ENCODE results near the gene RHAG.
"Not testable (repeated sequence)": the region's sequence is repeated elsewhere in the genome, so short reads cannot be mapped to it uniquely, and the experiment has no call there.

RHAG gene

GRCh38 chr6:49666480-49666879 is 29.8 kb upstream of the RHAG start:
- ChIA-PET POLR2A (no interaction called here), CTCF (no interaction called here)
- DNase-seq (ENCODE audit: extremely low spot score) = no peak
- TF ChIP-seq FOXA1 (IDR thresholded peaks at IDR 0.05) = no peak
- no peak for TF ChIP-seq ZNF384 (IDR thresholded peaks at IDR 0.05)
- TF ChIP-seq SUZ12 (IDR thresholded peaks at IDR 0.05) = no peak
- no peak for TF ChIP-seq ARNT (IDR thresholded peaks at IDR 0.05)
- TF ChIP-seq SP1 (IDR thresholded peaks at IDR 0.05) = no peak
- TF ChIP-seq FOXM1 (IDR thresholded peaks at IDR 0.05; ENCODE audit: borderline replicate concordance) = no peak
- no peak for TF ChIP-seq CTBP1 (IDR thresholded peaks at IDR 0.05; ENCODE audit: borderline replicate concordance)
- TF ChIP-seq, protein P1, sequence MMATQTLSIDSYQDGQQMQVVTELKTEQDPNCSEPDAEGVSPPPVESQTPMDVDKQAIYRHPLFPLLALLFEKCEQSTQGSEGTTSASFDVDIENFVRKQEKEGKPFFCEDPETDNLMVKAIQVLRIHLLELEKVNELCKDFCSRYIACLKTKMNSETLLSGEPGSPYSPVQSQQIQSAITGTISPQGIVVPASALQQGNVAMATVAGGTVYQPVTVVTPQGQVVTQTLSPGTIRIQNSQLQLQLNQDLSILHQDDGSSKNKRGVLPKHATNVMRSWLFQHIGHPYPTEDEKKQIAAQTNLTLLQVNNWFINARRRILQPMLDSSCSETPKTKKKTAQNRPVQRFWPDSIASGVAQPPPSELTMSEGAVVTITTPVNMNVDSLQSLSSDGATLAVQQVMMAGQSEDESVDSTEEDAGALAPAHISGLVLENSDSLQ (IDR thresholded peaks at IDR 0.05) = no peak
- no peak for TF ChIP-seq LEF1 (IDR thresholded peaks at IDR 0.05; ENCODE audit: borderline replicate concordance)
- TF ChIP-seq BHLHE40 (IDR thresholded peaks at IDR 0.05; ENCODE audit: borderline replicate concordance) = no peak
- no peak for TF ChIP-seq TARDBP (IDR thresholded peaks at IDR 0.05)
- TF ChIP-seq NFRKB (IDR thresholded peaks at IDR 0.05) = no peak
- no peak for TF ChIP-seq ELF4 (IDR thresholded peaks at IDR 0.05)
- TF ChIP-seq L3MBTL2 (conservative IDR thresholded peaks at IDR 0.05) = no peak
- no peak for TF ChIP-seq HDGF (IDR thresholded peaks at IDR 0.05; ENCODE audit: borderline replicate concordance)
- no peak for TF ChIP-seq FOXK2 (IDR thresholded peaks at IDR 0.05)

DNA sequence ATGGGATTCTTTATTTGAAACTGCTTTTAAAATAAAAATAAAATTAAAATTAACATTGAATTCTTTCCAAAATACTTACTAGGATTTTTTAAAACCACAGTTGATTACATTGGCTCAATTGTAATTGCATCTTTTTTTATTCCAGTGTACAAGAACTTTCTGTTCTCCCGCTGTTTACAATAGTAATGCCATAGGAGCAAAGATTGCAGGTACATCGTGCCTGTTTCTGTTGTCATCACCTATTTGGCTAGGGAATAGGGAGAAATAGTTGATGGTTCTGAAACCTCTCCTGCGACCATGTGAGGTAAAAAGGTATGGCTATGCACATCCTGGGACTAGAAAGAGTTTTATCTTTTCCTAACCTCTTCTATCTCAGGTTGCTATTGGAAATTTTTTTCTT is 28.2 kb upstream of the RHAG start:
- CTCF ChIA-PET = no interaction called here
- POLR2A ChIA-PET = no interaction called here
- DNase-seq (ENCODE audit: extremely low spot score) = no peak
- no peak for TF ChIP-seq TARDBP (IDR thresholded peaks at IDR 0.05)
- TF ChIP-seq FOXM1 (IDR thresholded peaks at IDR 0.05; ENCODE audit: borderline replicate concordance) = no peak
- TF ChIP-seq HDGF (IDR thresholded peaks at IDR 0.05; ENCODE audit: borderline replicate concordance) = no peak
- TF ChIP-seq, protein P1 (IDR thresholded peaks at IDR 0.05) = no peak
- TF ChIP-seq NFRKB (IDR thresholded peaks at IDR 0.05) = no peak
- no peak for TF ChIP-seq L3MBTL2 (conservative IDR thresholded peaks at IDR 0.05)
- TF ChIP-seq CTBP1 (IDR thresholded peaks at IDR 0.05; ENCODE audit: borderline replicate concordance) = no peak
- no peak for TF ChIP-seq FOXA1 (IDR thresholded peaks at IDR 0.05)
- TF ChIP-seq SUZ12 (IDR thresholded peaks at IDR 0.05) = no peak
- TF ChIP-seq FOXK2 (IDR thresholded peaks at IDR 0.05) = no peak

GRCh38 chr6:49664054-49664453 is 27.4 kb upstream of the RHAG start:
- POLR2A ChIA-PET; CTCF ChIA-PET; DNase-seq (ENCODE audit: extremely low spot score): not testable (repeated sequence)

GRCh38 chr6:49662892-49663261 is 26.2 kb upstream of the RHAG start:
- CTCF ChIA-PET = no interaction called here
- TF ChIP-seq, protein P1 (IDR thresholded peaks at IDR 0.05) = no peak
- TF ChIP-seq SUZ12 (IDR thresholded peaks at IDR 0.05) = no peak
- TF ChIP-seq HDGF (IDR thresholded peaks at IDR 0.05; ENCODE audit: borderline replicate concordance) = no peak
- TF ChIP-seq FOXM1 (IDR thresholded peaks at IDR 0.05; ENCODE audit: borderline replicate concordance) = no peak
- no peak for TF ChIP-seq ZNF384 (IDR thresholded peaks at IDR 0.05)
- POLR2A ChIA-PET = no interaction called here
- no peak for DNase-seq (ENCODE audit: extremely low spot score)

- ChIA-PET CTCF (no interaction called here), POLR2A (no interaction called here)
- TF ChIP-seq SP1 (IDR thresholded peaks at IDR 0.05) (no peak), L3MBTL2 (conservative IDR thresholded peaks at IDR 0.05) (no peak), SUZ12 (IDR thresholded peaks at IDR 0.05) (no peak), NFRKB (IDR thresholded peaks at IDR 0.05) (no peak), CTBP1 (IDR thresholded peaks at IDR 0.05; ENCODE audit: borderline replicate concordance) (no peak), HDGF (IDR thresholded peaks at IDR 0.05; ENCODE audit: borderline replicate concordance) (no peak), ZNF384 (IDR thresholded peaks at IDR 0.05) (no peak), BHLHE40 (IDR thresholded peaks at IDR 0.05; ENCODE audit: borderline replicate concordance) (no peak), LEF1 (IDR thresholded peaks at IDR 0.05; ENCODE audit: borderline replicate concordance) (no peak), FOXA1 (IDR thresholded peaks at IDR 0.05) (no peak)
- DNase-seq (ENCODE audit: extremely low spot score) = no peak
Measured at GRCh38 chr6:49662231-49662891, 25.7 kb upstream of the RHAG start.

GRCh38 chr6:49653942-49654341 is 17.3 kb upstream of the RHAG start:
- no peak for DNase-seq (ENCODE audit: extremely low spot score)
- TF ChIP-seq CTBP1 (IDR thresholded peaks at IDR 0.05; ENCODE audit: borderline replicate concordance) (no peak), FOXA1 (IDR thresholded peaks at IDR 0.05) (no peak), FOXK2 (IDR thresholded peaks at IDR 0.05) (no peak), SP1 (IDR thresholded peaks at IDR 0.05) (no peak), L3MBTL2 (conservative IDR thresholded peaks at IDR 0.05) (no peak), ARNT (IDR thresholded peaks at IDR 0.05) (no peak), LEF1 (IDR thresholded peaks at IDR 0.05; ENCODE audit: borderline replicate concordance) (no peak), FOXM1 (IDR thresholded peaks at IDR 0.05; ENCODE audit: borderline replicate concordance) (no peak), HDGF (IDR thresholded peaks at IDR 0.05; ENCODE audit: borderline replicate concordance) (no peak), SUZ12 (IDR thresholded peaks at IDR 0.05) (no peak), NFRKB (IDR thresholded peaks at IDR 0.05) (no peak), TARDBP (IDR thresholded peaks at IDR 0.05) (no peak), ELF4 (IDR thresholded peaks at IDR 0.05) (no peak), ZNF384 (IDR thresholded peaks at IDR 0.05) (no peak), BHLHE40 (IDR thresholded peaks at IDR 0.05; ENCODE audit: borderline replicate concordance) (no peak)
- TF ChIP-seq, protein P1 (IDR thresholded peaks at IDR 0.05) = no peak
- CTCF ChIA-PET = no interaction called here
- POLR2A ChIA-PET = no interaction called here

All from HEK293T (cell line).